CD4-positive, CD25-positive, alpha-beta regulatory T cell (primary cell): ENCODE data around the gene EPB41L4A. TPM values are rescaled to one million over a fixed set of nuclear protein-coding genes. Genes with fewer than 3 reads are reported as not detected.
A peak's percentile ranks its signal among the peaks of the same experiment; 100 is the strongest.

Experiments
- ATAC-seq, 2 donors: fragments of 150-1000 bp; cut with Tn5 transposase; one replicate each; pipeline ENCODE4 v1.10.0; 2021; ENCODE audit warnings: low read depth in 2 of 2, moderate number of reproducible peaks in 2 of 2, moderate library complexity in 1 of 2
- DNase-seq, 3 donors: peaks; one replicate each; pipeline versions ENCODE4 v3.0.0 to v3.0.0-alpha.2; 2012 to 2022; ENCODE audit warnings: mixed read lengths in 1 of 3
- H3K27ac ChIP-seq: one replicate; pipeline ENCODE4 v1.7.0; 2013; ENCODE audit warnings: mild to moderate bottlenecking, low read length; ENCODE audit not compliant: insufficient read depth, poor library complexity, severe bottlenecking
- H3K27me3 ChIP-seq: one replicate; pipeline ENCODE4 v1.7.0; 2013; ENCODE audit warnings: low read length; ENCODE audit not compliant: control insufficient read depth, insufficient read depth
- H3K36me3 ChIP-seq: one replicate; pipeline ENCODE4 v1.7.0; 2013; ENCODE audit warnings: mild to moderate bottlenecking, low read length, moderate library complexity; ENCODE audit not compliant: control insufficient read depth, insufficient read depth
- H3K4me1 ChIP-seq: 2 replicates; pipeline ENCODE4 v1.7.0; 2013; ENCODE audit warnings: mild to moderate bottlenecking, low read length; ENCODE audit not compliant: insufficient read depth, control insufficient read depth, poor library complexity, severe bottlenecking
- H3K4me3 ChIP-seq: one replicate; pipeline ENCODE4 v1.7.0; 2013; ENCODE audit warnings: low read depth, mild to moderate bottlenecking, low read length, moderate library complexity
- H3K9me3 ChIP-seq, 2 experiments: 1 replicate in 1 of 2; 2 replicates in 1 of 2; pipeline ENCODE4 v1.7.0; 2013; ENCODE audit warnings: low read length in 2 of 2, mild to moderate bottlenecking in 1 of 2, moderate library complexity in 1 of 2; ENCODE audit not compliant: control insufficient read depth in 2 of 2
- H3K27ac Mint-ChIP-seq, 3 donors: one replicate each; pipeline ENCODE4 v1.8.0; 2020 to 2022; ENCODE audit warnings: mild to moderate bottlenecking in 3 of 3, mixed read lengths in 3 of 3, moderate library complexity in 2 of 3
- H3K27me3 Mint-ChIP-seq: one replicate; pipeline ENCODE4 v1.8.0; 2022; ENCODE audit warnings: mild to moderate bottlenecking, mixed read lengths
- H3K36me3 Mint-ChIP-seq: one replicate; pipeline ENCODE4 v1.8.0; 2020; ENCODE audit warnings: mixed read lengths
- H3K4me1 Mint-ChIP-seq, 4 donors: one replicate each; pipeline ENCODE4 v1.8.0; 2020 to 2022; ENCODE audit warnings: mixed read lengths in 4 of 4, mild to moderate bottlenecking in 1 of 4
- H3K4me3 Mint-ChIP-seq, 4 donors: one replicate each; pipeline ENCODE4 v1.8.0; 2020 to 2022; ENCODE audit warnings: mild to moderate bottlenecking in 4 of 4, mixed read lengths in 4 of 4, moderate library complexity in 3 of 4
- H3K9me3 Mint-ChIP-seq, 7 donors: one replicate each; pipeline ENCODE4 v1.8.0; 2020 to 2022; ENCODE audit warnings: mixed read lengths in 7 of 7, mild to moderate bottlenecking in 3 of 7, moderate library complexity in 2 of 7
- polyA plus RNA-seq, 4 donors: library from polyadenylated mRNA; unstranded; fragments of 300-500 nt; fragmentation: Illumina TruSeq; gene quantifications; one replicate each; pipeline ENCODE4 v1.2.3, GENCODE V29; 2021
- total RNA-seq: library from RNA; stranded (reverse); gene quantifications from one replicate; pipeline ENCODE4 v1.2.3, GENCODE V29; 2022

Gene EPB41L4A
- total and polyA plus RNA-seq, 5 donors from 2014 or later = 0.09 to 0.38 (median 0.22) TPM; not detected in 1

GRCh38 chr5:112338681-112339337, 80.3 kb downstream of the EPB41L4A start:
- DNase-seq (no peak), ATAC-seq (no peak)
- Histone ChIP-seq H3K4me1 (no peaks in the 10 kb centered on the region), H3K36me3 (no peaks in the 10 kb centered on the region), H3K27me3 (no peaks in the 10 kb centered on the region), H3K9me3 (no peaks in the 10 kb centered on the region), H3K4me3 (no peak overlapping the region), H3K27ac (no peak overlapping the region)
- Mint-ChIP-seq H3K36me3 (no peaks in the 10 kb centered on the region), H3K27me3 (peaks cover 16% of the 10 kb centered on the region), H3K4me1 (no peaks in the 10 kb centered on the region), H3K9me3 (no peaks in the 10 kb centered on the region), H3K4me3 (no peak overlapping the region), H3K27ac (no peak overlapping the region)

GRCh38 chr5:112333331-112333781, 85.7 kb downstream of the EPB41L4A start:
- H3K27me3 ChIP-seq = no peaks in the 10 kb centered on the region
- H3K4me3 ChIP-seq = no peak overlapping the region
- peaks cover 5% of the 10 kb centered on the region for H3K4me1 ChIP-seq
- Mint-ChIP-seq H3K27ac (no peak overlapping the region), H3K4me3 (no peak overlapping the region), H3K9me3 (peaks cover 0 to 1% (median 0%) of the 10 kb centered on the region in 7 donors), H3K27me3 (peaks cover 34% of the 10 kb centered on the region), H3K4me1 (peaks cover 0 to 6% (median 1%) of the 10 kb centered on the region in 4 donors), H3K36me3 (no peaks in the 10 kb centered on the region)
- ATAC-seq = no peak
- no peaks in the 10 kb centered on the region for H3K9me3 ChIP-seq
- no peak overlapping the region for H3K27ac ChIP-seq
- no peaks in the 10 kb centered on the region for H3K36me3 ChIP-seq
- no peak for DNase-seq

- no peaks in the 10 kb centered on the region for H3K9me3 ChIP-seq
- Mint-ChIP-seq H3K4me1 (peaks cover 0 to 6% (median 1%) of the 10 kb centered on the region in 4 donors), H3K4me3 (no peak overlapping the region), H3K27ac (no peak overlapping the region), H3K27me3 (peaks cover 34% of the 10 kb centered on the region), H3K36me3 (no peaks in the 10 kb centered on the region), H3K9me3 (peaks cover 0 to 1% (median 0%) of the 10 kb centered on the region in 7 donors)
- no peaks in the 10 kb centered on the region for H3K27me3 ChIP-seq
- DNase-seq (no peak), ATAC-seq (no peak)
- H3K4me1 ChIP-seq = peaks cover 5% of the 10 kb centered on the region
- H3K4me3 ChIP-seq = no peak overlapping the region
- no peak overlapping the region for H3K27ac ChIP-seq
- H3K36me3 ChIP-seq = no peaks in the 10 kb centered on the region
Observed at GRCh38 chr5:112331892-112332291, 87.2 kb downstream of the EPB41L4A start.

GRCh38 chr5:112329419-112330090, 89.5 kb downstream of the EPB41L4A start:
- H3K9me3 ChIP-seq = no peaks in the 10 kb centered on the region
- H3K27me3 ChIP-seq = no peaks in the 10 kb centered on the region
- H3K4me3 ChIP-seq = no peak overlapping the region
- Mint-ChIP-seq H3K4me3 (no peak overlapping the region), H3K27ac (no peak overlapping the region), H3K9me3 (peaks cover 0 to 1% (median 0%) of the 10 kb centered on the region in 7 donors), H3K27me3 (peaks cover 24% of the 10 kb centered on the region), H3K4me1 (peaks cover 0 to 6% (median 1%) of the 10 kb centered on the region in 4 donors), H3K36me3 (no peaks in the 10 kb centered on the region)
- H3K36me3 ChIP-seq = no peaks in the 10 kb centered on the region
- H3K4me1 ChIP-seq = peaks cover 5% of the 10 kb centered on the region
- no peak overlapping the region for H3K27ac ChIP-seq
- peak in 1 of 3 donors; percentile 8 for DNase-seq
- ATAC-seq = peak in 1 of 2 donors; percentile 16

GRCh38 chr5:112323166-112323565, 95.9 kb downstream of the EPB41L4A start:
- no peaks in the 10 kb centered on the region for H3K9me3 ChIP-seq
- Mint-ChIP-seq H3K4me3 (no peak overlapping the region), H3K27me3 (peaks cover 8% of the 10 kb centered on the region), H3K9me3 (peaks cover 0 to 2% (median 0%) of the 10 kb centered on the region in 7 donors), H3K36me3 (no peaks in the 10 kb centered on the region), H3K4me1 (no peaks in the 10 kb centered on the region), H3K27ac (no peak overlapping the region)
- H3K4me3 ChIP-seq = no peak overlapping the region
- no peaks in the 10 kb centered on the region for H3K27me3 ChIP-seq
- no peaks in the 10 kb centered on the region for H3K4me1 ChIP-seq
- H3K36me3 ChIP-seq = no peaks in the 10 kb centered on the region
- no peak overlapping the region for H3K27ac ChIP-seq
- DNase-seq (no peak), ATAC-seq (no peak)

- Histone ChIP-seq H3K27ac (no peak overlapping the region), H3K4me3 (no peak overlapping the region), H3K27me3 (peaks cover 2% of the 10 kb centered on the region), H3K4me1 (no peaks in the 10 kb centered on the region), H3K9me3 (no peaks in the 10 kb centered on the region), H3K36me3 (no peaks in the 10 kb centered on the region)
- peaks cover 0 to 2% (median 0%) of the 10 kb centered on the region in 7 donors for H3K9me3 Mint-ChIP-seq
- H3K27ac Mint-ChIP-seq = no peak overlapping the region
- H3K4me3 Mint-ChIP-seq = no peak overlapping the region
- ATAC-seq (no peak), DNase-seq (no peak)
- no peaks in the 10 kb centered on the region for H3K4me1 Mint-ChIP-seq
- H3K36me3 Mint-ChIP-seq = no peaks in the 10 kb centered on the region
- H3K27me3 Mint-ChIP-seq = peaks cover 8% of the 10 kb centered on the region
Observed at GRCh38 chr5:112320408-112320807, 98.7 kb downstream of the EPB41L4A start.

GRCh38 chr5:112318346-112318745, 100.7 kb downstream of the EPB41L4A start:
- H3K27me3 Mint-ChIP-seq = peaks cover 12% of the 10 kb centered on the region
- Histone ChIP-seq H3K4me1 (no peaks in the 10 kb centered on the region), H3K27ac (no peak overlapping the region), H3K4me3 (no peak overlapping the region), H3K27me3 (peaks cover 2% of the 10 kb centered on the region), H3K9me3 (no peaks in the 10 kb centered on the region), H3K36me3 (no peaks in the 10 kb centered on the region)
- H3K36me3 Mint-ChIP-seq = no peaks in the 10 kb centered on the region
- no peak for DNase-seq
- no peak for ATAC-seq
- H3K4me1 Mint-ChIP-seq = no peaks in the 10 kb centered on the region
- H3K27ac Mint-ChIP-seq = no peak overlapping the region
- H3K4me3 Mint-ChIP-seq = no peak overlapping the region
- H3K9me3 Mint-ChIP-seq = peaks cover 0 to 2% (median 0%) of the 10 kb centered on the region in 7 donors
